Left lung (tissue), 10 donors: ENCODE measurements around the gene IQCN. TPM values are rescaled to one million over a fixed set of nuclear protein-coding genes. Genes with fewer than 3 reads are reported as not detected.
A peak's percentile ranks its signal among the peaks of the same experiment; 100 is the strongest.

ENCODE experiments used
- ATAC-seq: fragments of 200-7000 bp; cut with Tn5 transposase; one replicate; pipeline ENCODE4 v1.9.1; 2020; ENCODE audit warnings: moderate library complexity
- DNase-seq, 4 donors: peaks; one replicate each; pipeline ENCODE4 v3.0.0-alpha.2; 2013 to 2020
- H3K27ac ChIP-seq, 2 donors: fragments of 200-600 bp; sonication (generic) in 1 of 2; one replicate each; pipeline versions ENCODE4 v1.5.0 to v1.8.0; 2020 to 2021
- H3K27me3 ChIP-seq, 2 donors: fragments of 200-600 bp; sonication (generic) in 1 of 2; one replicate each; pipeline versions ENCODE4 v1.5.0 to v1.8.0; 2020 to 2021
- H3K36me3 ChIP-seq, 2 donors: fragments of 200-600 bp; sonication (generic) in 1 of 2; one replicate each; pipeline versions ENCODE4 v1.5.0 to v1.8.0; 2020 to 2021
- H3K4me1 ChIP-seq, 2 donors: fragments of 200-600 bp; one replicate each; pipeline ENCODE4 v1.8.0; 2021
- H3K4me3 ChIP-seq, 2 donors: fragments of 200-600 bp; sonication (generic) in 1 of 2; one replicate each; pipeline versions ENCODE4 v1.5.0 to v1.8.0; 2020 to 2021; ENCODE audit warnings: mild to moderate bottlenecking in 1 of 2
- H3K9me3 ChIP-seq, 2 donors: fragments of 200-600 bp; sonication (generic) in 1 of 2; one replicate each; pipeline versions ENCODE4 v1.5.0 to v1.8.0; 2020 to 2021
- intact Hi-C, 2 donors: fragments of 100-400 bp; cut with DNase I; formaldehyde crosslinking; loops; one replicate each; pipeline versions ENCODE4 v1.11.2 to v1.14.2; 2022
- polyA plus RNA-seq, 6 donors: library from polyadenylated mRNA; unstranded; fragments of 120-200 nt; gene quantifications; one replicate each; pipeline ENCODE4 v1.2.1, GENCODE V29; 2013; ENCODE audit not compliant: insufficient read length in 6 of 6
- total RNA-seq, 2 donors: library from RNA; stranded (reverse); fragmentation: NEBNext Ultra II Directional; extraction: Animal tissue kit (Norgen Biotek cat#: 25700); gene quantifications; one replicate each; pipeline ENCODE4 v1.2.1, GENCODE V29; 2021
- TF ChIP-seq, protein P1 (sequence below), 2 donors: fragments of 200-600 bp; sonication (generic) in 1 of 2; IDR thresholded peaks; one replicate each; pipeline versions ENCODE4 v1.5.0 to v1.8.0; 2021; ENCODE audit warnings: antibody characterized with exemption in 2 of 2
- donor health status: DM: no; HTN: yes; CAD: no.
- donor health status: DM: no; HTN: no; CAD: no.

Gene IQCN
- total and polyA plus RNA-seq, 8 donors = 3.0 to 12.7 (median 6.8) TPM

DNA sequence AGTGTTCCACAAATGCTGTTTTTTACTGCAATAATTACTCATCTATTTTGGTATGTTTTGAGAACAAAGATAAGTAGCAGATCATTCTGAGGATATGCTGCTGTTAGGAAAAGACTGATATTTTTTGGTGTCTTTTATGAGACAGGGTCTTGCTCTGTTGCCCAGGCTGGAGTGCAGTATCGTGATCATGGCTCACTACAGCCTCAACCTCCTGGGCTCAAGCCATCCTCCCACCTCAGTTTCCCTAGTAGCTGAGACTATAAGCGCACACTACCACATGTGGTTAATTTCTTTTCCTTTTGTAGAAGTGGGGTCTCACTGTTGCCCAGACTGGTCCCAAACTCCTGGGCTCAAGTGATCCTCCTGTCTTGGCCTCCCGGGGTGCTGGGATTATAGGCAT is 39.1 kb upstream of the IQCN start:
- TF ChIP-seq, protein P1, sequence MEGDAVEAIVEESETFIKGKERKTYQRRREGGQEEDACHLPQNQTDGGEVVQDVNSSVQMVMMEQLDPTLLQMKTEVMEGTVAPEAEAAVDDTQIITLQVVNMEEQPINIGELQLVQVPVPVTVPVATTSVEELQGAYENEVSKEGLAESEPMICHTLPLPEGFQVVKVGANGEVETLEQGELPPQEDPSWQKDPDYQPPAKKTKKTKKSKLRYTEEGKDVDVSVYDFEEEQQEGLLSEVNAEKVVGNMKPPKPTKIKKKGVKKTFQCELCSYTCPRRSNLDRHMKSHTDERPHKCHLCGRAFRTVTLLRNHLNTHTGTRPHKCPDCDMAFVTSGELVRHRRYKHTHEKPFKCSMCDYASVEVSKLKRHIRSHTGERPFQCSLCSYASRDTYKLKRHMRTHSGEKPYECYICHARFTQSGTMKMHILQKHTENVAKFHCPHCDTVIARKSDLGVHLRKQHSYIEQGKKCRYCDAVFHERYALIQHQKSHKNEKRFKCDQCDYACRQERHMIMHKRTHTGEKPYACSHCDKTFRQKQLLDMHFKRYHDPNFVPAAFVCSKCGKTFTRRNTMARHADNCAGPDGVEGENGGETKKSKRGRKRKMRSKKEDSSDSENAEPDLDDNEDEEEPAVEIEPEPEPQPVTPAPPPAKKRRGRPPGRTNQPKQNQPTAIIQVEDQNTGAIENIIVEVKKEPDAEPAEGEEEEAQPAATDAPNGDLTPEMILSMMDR (IDR thresholded peaks at IDR 0.05) = no peak
- DNase-seq (no peak), ATAC-seq (no peak)
- peaks cover 0 to 63% of the 10 kb centered on the region in 2 donors for H3K36me3 ChIP-seq
- H3K27ac ChIP-seq = peak overlapping the region in 1 of 2 donors; percentile 45
- peaks cover 0 to 22% of the 10 kb centered on the region in 2 donors for H3K4me1 ChIP-seq
- no peak overlapping the region for H3K4me3 ChIP-seq
- intact Hi-C loops = no loop called here
- no peaks in the 10 kb centered on the region for H3K9me3 ChIP-seq
- no peaks in the 10 kb centered on the region for H3K27me3 ChIP-seq

DNA sequence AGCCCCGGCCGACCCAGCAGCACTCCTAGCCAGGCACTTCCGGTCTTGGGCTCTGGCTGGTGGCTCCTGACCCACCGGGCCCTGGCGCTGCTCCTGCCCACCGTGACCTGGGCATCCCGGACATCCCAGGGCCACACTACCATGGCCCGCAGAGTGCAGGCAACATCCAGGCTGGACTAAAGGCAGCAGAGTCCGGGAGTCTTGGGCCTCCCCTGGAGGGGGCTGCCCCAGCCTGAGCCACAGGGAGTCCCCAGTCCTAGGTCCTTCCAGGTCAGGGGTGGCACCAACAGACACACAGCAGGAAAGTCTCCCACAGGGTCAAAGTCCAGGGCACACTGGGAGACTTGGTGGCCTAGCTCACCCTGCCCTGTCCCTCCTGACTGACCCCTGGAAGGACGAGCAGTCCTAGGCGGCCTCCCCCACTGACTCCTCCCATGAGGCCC is 37.9 kb upstream of the IQCN start:
- DNase-seq (no peak), ATAC-seq (no peak)
- Histone ChIP-seq H3K27me3 (no peaks in the 10 kb centered on the region), H3K36me3 (peaks cover 0 to 76% of the 10 kb centered on the region in 2 donors), H3K9me3 (no peaks in the 10 kb centered on the region), H3K4me3 (no peak overlapping the region), H3K4me1 (peaks cover 0 to 11% of the 10 kb centered on the region in 2 donors), H3K27ac (no peak overlapping the region)
- intact Hi-C loops = no loop called here
- TF ChIP-seq, protein P1 (IDR thresholded peaks at IDR 0.05) = no peak

DNA sequence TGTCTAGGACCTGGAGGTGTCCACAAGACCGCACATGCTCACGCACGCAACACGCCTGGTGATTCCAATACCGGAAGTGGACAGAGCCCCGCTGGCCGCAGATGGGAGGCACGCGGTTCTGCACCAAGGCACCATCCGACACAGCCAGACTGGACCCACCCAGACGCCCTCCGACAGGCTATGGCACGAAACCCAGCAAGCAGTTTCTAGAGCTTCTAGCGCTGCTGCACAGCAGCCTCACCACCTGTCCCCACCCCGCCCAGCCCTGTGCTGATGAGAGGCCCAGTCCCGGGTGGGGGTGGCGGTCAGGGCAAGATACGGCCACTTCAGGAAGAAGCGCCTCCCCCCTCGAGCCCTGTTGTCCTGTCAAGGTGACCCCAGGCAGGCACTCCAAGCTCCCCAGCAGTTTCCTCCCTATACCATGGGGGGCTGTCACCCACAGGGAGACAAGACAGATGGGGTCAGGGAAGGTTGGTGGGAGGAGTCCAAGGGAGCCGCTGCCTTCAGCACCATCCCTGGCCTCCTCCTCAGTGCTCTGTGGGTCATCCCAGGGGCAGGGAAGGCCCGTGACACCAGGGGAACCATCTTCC is 37.3 kb upstream of the IQCN start:
- H3K4me3 ChIP-seq = no peak overlapping the region
- no peak overlapping the region for H3K27ac ChIP-seq
- peaks cover 2 to 11% of the 10 kb centered on the region in 2 donors for H3K4me1 ChIP-seq
- ATAC-seq (no peak), DNase-seq (no peak)
- intact Hi-C loops = no loop called here
- H3K36me3 ChIP-seq = peaks cover 0 to 81% of the 10 kb centered on the region in 2 donors
- no peaks in the 10 kb centered on the region for H3K27me3 ChIP-seq
- TF ChIP-seq, protein P1 (IDR thresholded peaks at IDR 0.05) = no peak
- H3K9me3 ChIP-seq = no peaks in the 10 kb centered on the region

GRCh38 chr19:18310966-18311365 is 36.7 kb upstream of the IQCN start:
- H3K27me3 ChIP-seq = no peaks in the 10 kb centered on the region
- H3K36me3 ChIP-seq = peaks cover 0 to 84% of the 10 kb centered on the region in 2 donors
- no peak for DNase-seq
- TF ChIP-seq, protein P1 (IDR thresholded peaks at IDR 0.05) = no peak
- H3K4me3 ChIP-seq = no peak overlapping the region
- no peak for ATAC-seq
- no peaks in the 10 kb centered on the region for H3K9me3 ChIP-seq
- intact Hi-C loops = no loop called here
- H3K4me1 ChIP-seq = peaks cover 5 to 14% of the 10 kb centered on the region in 2 donors
- no peak overlapping the region for H3K27ac ChIP-seq

GRCh38 chr19:18310118-18310909 is 36.1 kb upstream of the IQCN start:
- DNase-seq (no peak), ATAC-seq (no peak)
- no peaks in the 10 kb centered on the region for H3K9me3 ChIP-seq
- TF ChIP-seq, protein P1 (IDR thresholded peaks at IDR 0.05) = no peak
- H3K4me3 ChIP-seq = no peak overlapping the region
- H3K27me3 ChIP-seq = no peaks in the 10 kb centered on the region
- intact Hi-C loops = no loop called here
- H3K36me3 ChIP-seq = peaks cover 0 to 84% of the 10 kb centered on the region in 2 donors
- H3K4me1 ChIP-seq = peaks cover 8 to 20% of the 10 kb centered on the region in 2 donors
- no peak overlapping the region for H3K27ac ChIP-seq
